GM10266 (cell line): ENCODE measurements around the gene TRMT10B.

Source experiments
- DNase-seq: peaks from one replicate; pipeline ENCODE4 v3.0.0; 2012; ENCODE audit errors: extremely low spot score
- TF ChIP-seq, protein P1 (sequence below): IDR thresholded peaks from 2 replicates; pipeline ENCODE4 v1.5.1; 2012; ENCODE audit warnings: mild to moderate bottlenecking, low read depth; ENCODE audit not compliant: control insufficient read depth, insufficient read depth; ENCODE audit errors: missing control alignments

Gene TRMT10B

DNA sequence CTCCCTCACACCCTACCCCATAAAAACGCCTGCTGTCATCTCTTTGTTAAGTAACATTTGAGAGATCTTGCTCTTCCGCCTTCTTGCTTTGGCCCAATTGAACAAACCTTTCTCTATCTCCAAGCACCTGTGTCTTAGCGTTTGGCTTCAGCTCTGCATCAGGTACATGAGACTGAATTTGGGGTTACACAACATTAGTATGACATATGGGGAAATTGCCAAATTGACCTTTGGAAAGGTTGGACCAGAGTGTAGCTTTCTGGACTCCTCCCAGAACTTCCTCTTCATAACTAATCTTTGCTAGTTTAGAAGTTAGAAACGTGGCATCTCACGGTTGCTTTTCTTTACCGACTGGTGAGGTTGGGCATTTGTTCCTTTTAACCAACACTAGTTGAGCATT lies 34.7 kb downstream of the TRMT10B start:
- no peak for DNase-seq
- TF ChIP-seq, protein P1, sequence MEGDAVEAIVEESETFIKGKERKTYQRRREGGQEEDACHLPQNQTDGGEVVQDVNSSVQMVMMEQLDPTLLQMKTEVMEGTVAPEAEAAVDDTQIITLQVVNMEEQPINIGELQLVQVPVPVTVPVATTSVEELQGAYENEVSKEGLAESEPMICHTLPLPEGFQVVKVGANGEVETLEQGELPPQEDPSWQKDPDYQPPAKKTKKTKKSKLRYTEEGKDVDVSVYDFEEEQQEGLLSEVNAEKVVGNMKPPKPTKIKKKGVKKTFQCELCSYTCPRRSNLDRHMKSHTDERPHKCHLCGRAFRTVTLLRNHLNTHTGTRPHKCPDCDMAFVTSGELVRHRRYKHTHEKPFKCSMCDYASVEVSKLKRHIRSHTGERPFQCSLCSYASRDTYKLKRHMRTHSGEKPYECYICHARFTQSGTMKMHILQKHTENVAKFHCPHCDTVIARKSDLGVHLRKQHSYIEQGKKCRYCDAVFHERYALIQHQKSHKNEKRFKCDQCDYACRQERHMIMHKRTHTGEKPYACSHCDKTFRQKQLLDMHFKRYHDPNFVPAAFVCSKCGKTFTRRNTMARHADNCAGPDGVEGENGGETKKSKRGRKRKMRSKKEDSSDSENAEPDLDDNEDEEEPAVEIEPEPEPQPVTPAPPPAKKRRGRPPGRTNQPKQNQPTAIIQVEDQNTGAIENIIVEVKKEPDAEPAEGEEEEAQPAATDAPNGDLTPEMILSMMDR, result no peak

DNA sequence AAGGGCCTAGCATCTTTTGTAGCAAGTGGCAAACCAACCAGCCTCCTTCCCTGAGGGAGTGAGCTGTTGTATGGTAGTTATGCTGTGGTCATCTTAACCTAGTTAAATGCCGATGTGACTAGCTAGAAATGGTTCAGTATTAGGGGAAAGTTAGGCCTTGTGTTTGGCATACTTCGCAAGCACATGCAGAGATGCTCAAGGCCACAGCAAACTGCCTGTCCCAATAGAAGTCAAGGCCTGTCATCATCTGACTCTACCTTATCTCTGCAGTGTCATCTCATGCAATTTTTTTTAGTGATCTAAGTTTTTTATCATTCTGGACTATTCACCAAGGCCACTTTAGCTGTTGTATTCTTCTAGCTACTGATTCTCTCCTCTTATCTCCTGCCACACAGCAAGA lies 36.5 kb downstream of the TRMT10B start:
- DNase-seq, result no peak

DNA sequence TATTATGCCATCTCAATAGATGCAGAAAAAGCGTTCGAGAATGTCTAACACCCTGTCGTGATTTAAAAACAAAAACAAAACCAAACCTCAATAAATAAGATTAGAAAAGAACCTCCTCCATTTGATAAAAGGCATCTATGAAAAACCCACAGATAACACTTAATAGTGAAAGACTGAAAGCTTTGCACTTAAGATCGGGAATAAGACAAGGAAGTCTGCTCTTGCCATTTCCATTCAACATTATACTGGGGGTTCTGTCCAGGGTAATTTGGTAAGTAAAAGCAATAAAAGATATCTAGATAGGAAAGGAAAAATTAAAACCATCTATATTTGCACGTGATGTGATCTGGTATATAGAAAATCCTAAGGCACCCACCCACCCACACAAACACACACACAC lies 38.5 kb downstream of the TRMT10B start:
- DNase-seq, result no peak
- TF ChIP-seq, protein P1, result no peak

More for the DNA sequence above, 36.5 kb downstream of the TRMT10B start:
- TF ChIP-seq, protein P1, result no peak

DNA sequence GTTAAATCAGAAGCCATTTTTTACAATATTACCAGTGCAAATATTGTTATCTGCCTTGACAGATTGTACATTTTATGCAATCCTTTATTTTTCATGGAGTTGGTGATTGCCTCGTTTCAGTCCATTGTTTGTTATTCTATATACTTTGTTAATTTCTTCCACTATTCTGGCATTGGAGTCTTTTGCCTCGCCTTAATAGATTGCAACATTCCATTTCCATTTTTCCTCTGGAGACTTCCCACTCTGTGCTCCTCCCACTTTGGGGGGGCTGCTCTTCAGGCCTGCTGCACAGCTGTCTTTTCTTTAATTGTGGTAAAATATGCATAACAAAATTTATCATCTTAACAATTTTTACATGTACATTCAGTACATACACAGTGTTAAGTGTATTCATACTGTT lies 42.6 kb downstream of the TRMT10B start:
- DNase-seq, result no peak
- TF ChIP-seq, protein P1, result no peak

DNA sequence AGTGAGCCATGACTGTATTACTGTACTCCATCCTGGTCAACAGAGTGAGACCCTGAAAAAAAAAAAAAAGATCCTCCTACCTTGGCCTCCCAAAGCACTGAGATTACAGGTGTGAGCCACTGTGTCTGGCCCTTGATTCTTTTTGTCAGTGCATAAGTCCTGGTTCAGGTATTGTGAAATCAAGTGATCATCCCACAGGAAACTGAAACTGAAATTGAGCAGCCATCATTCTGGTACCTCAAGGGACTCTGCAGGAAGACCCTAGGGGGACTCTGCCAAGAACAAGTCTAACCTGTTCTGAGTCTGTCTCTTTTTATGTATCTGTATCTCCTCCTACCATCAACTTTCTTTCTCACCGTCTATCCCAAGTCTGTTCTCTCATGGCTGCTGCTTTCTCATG lies 45.1 kb downstream of the TRMT10B start:
- TF ChIP-seq, protein P1, result no peak
- no peak for DNase-seq

DNA sequence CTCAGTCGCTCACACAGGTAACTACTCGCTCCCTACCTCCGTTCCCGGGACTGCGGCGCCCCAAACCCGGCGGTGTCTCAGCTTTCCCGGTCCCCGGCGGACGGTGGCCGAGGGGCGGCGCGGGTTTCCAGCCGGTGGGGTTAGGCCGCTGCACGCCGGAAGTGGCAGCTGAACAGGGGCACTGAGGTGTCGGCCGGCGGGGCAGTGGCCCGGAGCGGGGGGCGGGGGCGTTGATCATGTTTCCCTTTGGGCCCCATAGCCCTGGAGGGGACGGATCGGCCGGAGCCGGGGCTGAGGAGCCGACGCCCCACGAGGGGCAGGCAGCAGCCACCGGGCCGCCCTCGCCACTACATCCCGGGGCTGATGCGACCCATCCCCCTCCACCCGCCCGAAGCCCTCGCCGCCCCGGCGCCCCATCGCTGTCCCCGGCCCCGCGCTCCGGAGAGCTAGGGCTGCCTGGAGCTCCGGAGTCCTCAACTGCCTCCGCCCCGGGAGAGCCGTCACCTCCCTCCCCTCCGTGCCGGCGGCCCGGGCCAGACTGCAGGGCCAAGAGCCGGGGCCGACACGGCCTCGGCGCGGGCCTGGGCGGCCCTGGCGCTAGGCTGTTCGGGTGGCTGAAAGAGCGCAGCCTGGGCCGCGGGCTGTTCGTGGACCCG lies 47.2 kb downstream of the TRMT10B start, which contains the start of gene DCAF10:
Gene DCAF10, plus strand, starts transcription at position 167 of the 656 bp plus-strand sequence. Its CDS starts 70 bp downstream, at position 237.
- DNase-seq, result peak; percentile 92
- TF ChIP-seq, protein P1, result no peak

DNA sequence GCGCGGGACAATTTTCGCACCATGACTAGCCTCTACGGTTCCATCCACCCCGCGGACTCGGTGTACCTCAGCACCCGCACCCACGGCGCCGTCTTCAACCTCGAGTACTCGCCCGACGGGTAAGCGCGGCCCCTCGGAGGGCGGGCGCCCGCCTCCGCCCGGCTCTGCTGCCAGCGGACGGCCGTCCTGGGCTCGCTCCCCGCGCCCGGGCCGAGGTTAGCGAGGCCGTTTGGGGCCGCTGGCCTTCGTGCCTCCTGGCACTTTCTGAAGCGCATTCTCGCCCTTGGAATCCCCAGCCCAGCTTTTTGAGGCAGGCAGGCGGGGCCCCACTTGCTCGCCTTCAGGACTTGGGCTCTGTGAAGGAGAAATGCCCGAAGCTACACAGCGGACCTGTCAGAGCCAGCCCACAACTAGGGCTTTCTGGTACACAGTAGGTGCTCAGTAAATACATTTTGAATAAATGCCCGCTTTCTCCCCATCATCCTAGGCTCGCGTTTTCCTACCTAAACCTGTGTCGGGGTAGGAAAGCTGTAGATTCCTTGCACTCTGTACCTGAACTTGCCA lies 47.8 kb downstream of the TRMT10B start:
- TF ChIP-seq, protein P1, result no peak
- DNase-seq, result no peak
